ENCODE data around the gene CHERP.
"Not testable (repeated sequence)": the region's sequence is repeated elsewhere in the genome, so short reads cannot be mapped to it uniquely, and the experiment has no call there.

DNA sequence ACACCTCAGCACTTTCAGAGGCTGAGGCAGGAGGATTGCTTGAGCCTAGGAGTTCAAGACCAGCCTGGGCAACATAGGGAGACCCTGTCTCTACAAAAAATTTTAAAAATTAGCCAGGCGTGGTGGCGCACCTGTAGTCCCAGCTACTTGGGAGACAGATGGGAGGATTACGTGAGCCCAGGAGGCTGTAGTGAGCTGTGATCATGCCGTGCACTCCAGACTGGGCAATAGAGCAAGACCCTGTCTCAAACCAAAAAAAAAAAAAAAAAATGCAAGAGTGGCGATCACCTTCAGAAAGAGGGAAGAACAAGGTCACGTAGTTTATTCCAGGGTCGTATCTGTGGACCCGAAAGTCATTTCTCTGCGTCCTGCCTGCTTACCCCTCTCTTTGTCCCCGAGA is 29.6 kb downstream of the CHERP start:
- not testable (repeated sequence) for TF ChIP-seq BHLHE40 (IDR thresholded peaks at IDR 0.05; ENCODE audit: borderline replicate concordance); ELF4 (IDR thresholded peaks at IDR 0.05)
